Ectodermal cell (in vitro differentiated cells): Measurements from ENCODE around the gene C12orf60.
A peak's percentile ranks its signal among the peaks of the same experiment; 100 is the strongest.

ENCODE experiments used
- H3K27ac ChIP-seq: 2 replicates; pipeline ENCODE4 v1.7.0; 2013; ENCODE audit warnings: mild to moderate bottlenecking, low read depth, low read length; ENCODE audit not compliant: insufficient read depth, poor library complexity, severe bottlenecking
- H3K27me3 ChIP-seq: 2 replicates; pipeline ENCODE4 v1.7.0; 2013; ENCODE audit warnings: mild to moderate bottlenecking, low read length; ENCODE audit not compliant: insufficient read depth, control insufficient read depth, poor library complexity, severe bottlenecking
- H3K36me3 ChIP-seq: one replicate; pipeline ENCODE4 v1.7.0; 2013; ENCODE audit warnings: low read length; ENCODE audit not compliant: control insufficient read depth, insufficient read depth
- H3K4me1 ChIP-seq: one replicate; pipeline ENCODE4 v1.7.0; 2013; ENCODE audit warnings: low read length; ENCODE audit not compliant: control insufficient read depth, insufficient read depth
- H3K4me3 ChIP-seq: 2 replicates; pipeline ENCODE4 v1.7.0; 2013; ENCODE audit warnings: low read depth, low read length, control low read depth; ENCODE audit not compliant: insufficient read depth
- H3K9me3 ChIP-seq: 2 replicates; pipeline ENCODE4 v1.7.0; 2013; ENCODE audit warnings: mild to moderate bottlenecking, low read length, moderate library complexity; ENCODE audit not compliant: control insufficient read depth
- WGBS, 2 experiments: methylation state at CpG; one replicate each; pipeline ENCODE4 v1.1.7; 2013; ENCODE audit warnings: missing lambda C conversion rate in 2 of 2; 5-methylcytosine and 5-hydroxymethylcytosine counted together

C12orf60 gene

GRCh38 chr12:14769969-14770495, 33.4 kb upstream of the C12orf60 start:
- Histone ChIP-seq H3K36me3 (no peaks in the 10 kb centered on the region), H3K9me3 (no peaks in the 10 kb centered on the region), H3K27ac (peak overlapping the region; percentile 81), H3K27me3 (peaks cover 21% of the 10 kb centered on the region), H3K4me3 (peak overlapping the region; percentile 73), H3K4me1 (peaks cover 3% of the 10 kb centered on the region)
- 4 to 5% methylated on average over 38 of the region's 38 CpGs for WGBS, 2 experiments

DNA sequence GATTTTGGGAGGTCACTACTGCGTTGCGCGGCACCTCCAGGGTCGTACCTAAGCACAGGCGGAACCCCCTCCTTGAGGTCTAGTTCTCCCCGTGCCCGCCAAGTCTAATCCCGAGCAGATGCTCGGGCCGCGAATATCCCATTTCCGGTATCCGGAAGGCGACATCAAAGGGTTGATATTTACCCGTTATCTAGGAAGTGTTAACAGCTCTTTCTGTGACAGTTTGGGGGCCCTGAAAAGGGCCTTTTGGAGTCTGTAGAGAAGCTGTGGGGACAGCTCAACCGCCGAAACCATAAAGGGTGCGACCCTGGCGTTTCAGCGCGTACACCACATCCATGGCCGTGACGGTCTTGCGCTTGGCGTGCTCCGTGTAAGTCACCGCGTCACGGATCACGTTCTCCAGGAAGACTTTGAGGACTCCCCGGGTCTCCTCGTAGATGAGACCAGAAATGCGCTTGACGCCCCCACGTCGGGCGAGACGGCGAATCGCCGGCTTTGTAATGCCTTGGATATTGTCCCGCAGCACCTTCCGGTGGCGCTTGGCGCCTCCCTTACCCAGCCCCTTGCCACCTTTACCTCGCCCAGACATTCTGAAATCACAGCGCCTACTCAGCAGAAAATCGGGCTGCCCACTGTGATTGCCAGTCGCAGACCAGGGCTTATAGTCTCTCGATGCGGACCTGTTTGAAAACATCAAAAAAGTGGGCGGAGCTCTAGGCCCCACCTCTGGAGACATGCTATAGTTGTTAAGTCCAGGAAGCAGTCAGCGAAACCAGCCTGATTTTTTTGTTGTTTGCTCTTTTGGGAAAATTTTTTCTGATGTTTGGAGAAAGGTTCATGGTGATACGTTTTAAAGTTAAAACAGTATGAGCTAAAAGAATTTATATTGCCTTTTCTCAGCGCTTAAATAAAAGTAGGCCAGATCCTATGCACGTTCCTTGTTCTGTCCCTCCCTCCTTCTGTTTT, 32.7 kb upstream of the C12orf60 start:
- H3K4me3 ChIP-seq: peak overlapping the region; percentile 73
- peaks cover 3% of the 10 kb centered on the region for H3K4me1 ChIP-seq
- 2 to 5% methylated on average over 56 of the region's 56 CpGs for WGBS, 2 experiments
- H3K9me3 ChIP-seq: no peaks in the 10 kb centered on the region
- H3K36me3 ChIP-seq: no peaks in the 10 kb centered on the region
- peaks cover 29% of the 10 kb centered on the region for H3K27me3 ChIP-seq
- H3K27ac ChIP-seq: peak overlapping the region; percentile 81

DNA sequence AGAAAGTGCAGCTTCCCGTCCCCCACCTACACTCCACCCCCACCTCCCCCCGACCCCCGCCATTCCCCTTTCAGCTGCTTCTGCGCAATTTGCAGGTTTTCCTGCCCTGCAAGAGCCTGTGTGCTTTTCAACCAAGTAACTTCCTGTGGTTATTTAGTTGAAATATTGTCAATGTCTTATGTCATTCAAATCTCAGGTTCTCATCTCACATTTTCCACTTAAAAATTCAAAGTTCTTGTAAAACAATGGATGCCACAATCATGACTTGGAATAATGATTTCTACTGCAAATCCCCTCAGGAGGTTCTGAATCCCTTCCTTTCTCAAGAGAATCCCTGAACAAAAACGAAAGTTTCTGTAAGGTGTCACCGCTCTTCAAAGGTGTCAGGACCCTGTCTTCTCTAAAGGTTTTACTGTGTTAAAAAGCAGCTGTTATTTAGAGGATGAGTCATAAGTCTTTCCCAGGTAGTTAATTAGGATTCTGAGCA, 31.8 kb upstream of the C12orf60 start:
- H3K4me3 ChIP-seq: peak overlapping the region; percentile 73
- 12 to 19% methylated on average over 2 to 4 of the region's 6 CpGs for WGBS, 2 experiments
- peaks cover 32% of the 10 kb centered on the region for H3K27me3 ChIP-seq
- H3K9me3 ChIP-seq: no peaks in the 10 kb centered on the region
- no peaks in the 10 kb centered on the region for H3K36me3 ChIP-seq
- peaks cover 6% of the 10 kb centered on the region for H3K4me1 ChIP-seq
- peak overlapping the region; percentile 77 for H3K27ac ChIP-seq

GRCh38 chr12:14772946-14773345, 30.5 kb upstream of the C12orf60 start:
- no peaks in the 10 kb centered on the region for H3K9me3 ChIP-seq
- H3K4me1 ChIP-seq: peaks cover 12% of the 10 kb centered on the region
- H3K36me3 ChIP-seq: no peaks in the 10 kb centered on the region
- no peak overlapping the region for H3K27ac ChIP-seq
- WGBS, 2 experiments: 62 to 66% methylated on average over 4 of the region's 5 CpGs
- H3K27me3 ChIP-seq: peaks cover 32% of the 10 kb centered on the region
- H3K4me3 ChIP-seq: peak overlapping the region; percentile 67

GRCh38 chr12:14773685-14774073, 29.8 kb upstream of the C12orf60 start:
- Histone ChIP-seq H3K9me3 (no peaks in the 10 kb centered on the region), H3K36me3 (no peaks in the 10 kb centered on the region), H3K4me3 (peak overlapping the region; percentile 67), H3K27ac (no peak overlapping the region), H3K4me1 (peaks cover 14% of the 10 kb centered on the region), H3K27me3 (peaks cover 32% of the 10 kb centered on the region)
- 47 to 54% methylated on average over 16 of the region's 16 CpGs for WGBS, 2 experiments

DNA sequence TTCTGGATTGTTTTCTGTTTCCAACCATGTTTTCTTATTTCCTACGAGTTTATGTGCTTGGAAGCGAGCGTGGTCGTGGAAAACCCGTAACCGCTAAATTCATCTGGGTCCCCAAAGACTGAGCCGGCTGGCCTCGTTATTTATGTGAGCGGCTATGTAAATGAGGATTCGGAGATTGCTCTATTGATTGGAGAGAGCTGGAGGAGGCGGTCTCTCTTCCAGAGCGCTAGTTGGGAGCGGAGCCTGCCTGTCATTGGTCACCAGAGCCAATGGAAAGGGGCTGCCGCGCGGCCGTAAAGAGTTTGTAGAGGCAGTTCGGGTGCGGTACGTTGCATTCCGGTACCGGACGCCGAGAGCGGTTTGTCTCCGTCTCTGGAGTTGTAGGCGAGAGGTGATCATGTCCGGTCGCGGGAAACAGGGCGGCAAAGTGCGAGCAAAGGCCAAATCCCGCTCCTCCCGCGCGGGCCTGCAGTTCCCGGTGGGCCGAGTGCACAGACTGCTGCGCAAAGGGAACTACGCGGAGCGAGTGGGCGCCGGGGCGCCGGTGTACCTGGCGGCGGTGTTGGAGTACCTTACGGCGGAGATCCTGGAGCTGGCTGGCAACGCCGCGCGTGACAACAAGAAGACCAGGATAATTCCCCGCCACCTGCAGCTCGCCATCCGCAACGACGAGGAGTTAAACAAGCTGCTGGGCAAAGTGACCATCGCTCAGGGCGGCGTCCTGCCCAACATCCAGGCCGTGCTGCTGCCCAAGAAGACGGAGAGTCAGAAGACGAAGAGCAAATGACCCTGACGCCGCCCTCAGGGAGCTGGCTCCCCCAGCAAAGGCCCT, 29.2 kb upstream of the C12orf60 start:
- 7 to 11% methylated on average over 67 of the region's 67 CpGs for WGBS, 2 experiments
- peak overlapping the region; percentile 67 for H3K4me3 ChIP-seq
- no peak overlapping the region for H3K27ac ChIP-seq
- H3K4me1 ChIP-seq: peaks cover 14% of the 10 kb centered on the region
- H3K27me3 ChIP-seq: peaks cover 32% of the 10 kb centered on the region
- H3K36me3 ChIP-seq: no peaks in the 10 kb centered on the region
- no peaks in the 10 kb centered on the region for H3K9me3 ChIP-seq

DNA sequence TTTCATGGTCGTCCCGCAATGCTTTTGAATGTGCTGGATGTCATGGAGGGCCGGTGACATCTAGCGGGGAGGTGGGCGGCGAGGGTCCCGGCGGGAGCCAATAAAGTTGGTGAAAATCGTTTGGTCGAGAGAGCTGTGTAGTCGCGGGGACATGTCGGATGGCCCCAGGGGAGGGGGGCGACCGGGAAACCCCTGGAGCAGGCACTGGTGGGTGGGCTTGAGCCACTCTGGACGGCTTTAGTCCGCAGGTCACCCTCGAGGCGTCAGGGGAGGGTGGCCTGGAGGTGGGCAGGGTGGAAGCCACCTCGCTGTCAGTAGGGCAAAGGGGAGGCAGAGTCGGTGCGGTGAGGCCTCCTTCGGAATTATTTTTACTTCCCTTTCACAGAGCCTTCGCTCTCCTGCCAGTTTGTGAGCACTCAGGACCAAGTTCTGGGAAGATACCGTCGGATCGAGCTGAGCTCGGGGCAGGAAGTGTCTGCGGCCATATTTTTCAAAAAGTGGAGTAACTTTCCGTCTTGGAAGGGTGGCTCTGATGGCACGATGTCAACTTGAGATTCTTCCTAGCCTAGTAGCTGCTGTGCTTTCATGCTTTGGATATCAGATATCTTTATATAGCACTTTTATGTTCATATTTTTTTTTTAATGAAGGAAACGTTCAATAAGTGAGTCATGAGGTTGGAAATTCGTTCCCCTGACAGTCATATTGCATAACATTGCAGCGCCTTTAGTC, 28.4 kb upstream of the C12orf60 start:
- Histone ChIP-seq H3K36me3 (no peaks in the 10 kb centered on the region), H3K27ac (no peak overlapping the region), H3K9me3 (no peaks in the 10 kb centered on the region), H3K4me1 (peaks cover 14% of the 10 kb centered on the region), H3K4me3 (peak overlapping the region; percentile 67), H3K27me3 (peaks cover 32% of the 10 kb centered on the region)
- WGBS, 2 experiments: 13% methylated on average over 34 of the region's 34 CpGs

DNA sequence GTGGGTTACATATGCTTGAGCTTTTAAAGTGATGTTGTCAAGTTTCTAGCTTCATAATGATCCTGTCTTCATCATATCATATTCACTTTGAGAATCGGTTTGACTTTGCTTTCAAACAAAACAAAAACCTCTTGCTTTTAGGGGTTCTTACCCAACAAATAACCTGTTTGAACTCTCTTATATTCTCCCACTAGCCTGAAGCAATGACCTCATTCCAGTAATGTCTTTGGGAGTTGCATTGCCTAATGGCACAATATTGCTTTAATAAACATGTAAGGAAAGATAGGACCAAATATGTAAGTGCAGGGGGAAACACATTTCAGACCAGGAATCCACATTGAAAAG, 27.9 kb upstream of the C12orf60 start:
- peaks cover 32% of the 10 kb centered on the region for H3K27me3 ChIP-seq
- H3K36me3 ChIP-seq: no peaks in the 10 kb centered on the region
- no peak overlapping the region for H3K27ac ChIP-seq
- 88 to 89% methylated on average over 1 of the region's 1 CpG for WGBS, 2 experiments
- peaks cover 14% of the 10 kb centered on the region for H3K4me1 ChIP-seq
- H3K9me3 ChIP-seq: no peaks in the 10 kb centered on the region
- peak overlapping the region; percentile 67 for H3K4me3 ChIP-seq

- peaks cover 32% of the 10 kb centered on the region for H3K27me3 ChIP-seq
- peaks cover 14% of the 10 kb centered on the region for H3K4me1 ChIP-seq
- 94 to 96% methylated on average over 5 of the region's 5 CpGs for WGBS, 2 experiments
- no peaks in the 10 kb centered on the region for H3K9me3 ChIP-seq
- H3K36me3 ChIP-seq: no peaks in the 10 kb centered on the region
- no peak overlapping the region for H3K27ac ChIP-seq
- H3K4me3 ChIP-seq: no peak overlapping the region
Observed at GRCh38 chr12:14776236-14776961, 27.1 kb upstream of the C12orf60 start.
